Cortex of kidney (tissue), 1 donor: Measurements from ENCODE around the gene CA5B.
"Not testable (repeated sequence)": the region's sequence is repeated elsewhere in the genome, so short reads cannot be mapped to it uniquely, and the experiment has no call there.

Experiments used
- DNase-seq: peaks from one replicate; lab custom pipeline; 2025; lab: John Stamatoyannopoulos, UW

CA5B gene

GRCh38 chrX:15814771-15815365, 76.8 kb downstream of the CA5B start:
- no peak for DNase-seq

GRCh38 chrX:15815779-15816437, 77.8 kb downstream of the CA5B start:
- DNase-seq = no peak

GRCh38 chrX:15816438-15816809, 78.4 kb downstream of the CA5B start:
- DNase-seq = no peak

- no peak for DNase-seq
Observed at GRCh38 chrX:15816886-15817285, 78.8 kb downstream of the CA5B start.

- DNase-seq = no peak
Observed at GRCh38 chrX:15820106-15821073, 82.3 kb downstream of the CA5B start.

- no peak for DNase-seq
Observed at GRCh38 chrX:15822922-15823321, 84.9 kb downstream of the CA5B start.

GRCh38 chrX:15825936-15826335, 87.9 kb downstream of the CA5B start:
- DNase-seq = no peak

GRCh38 chrX:15829217-15829616, 91.1 kb downstream of the CA5B start:
- no peak for DNase-seq

GRCh38 chrX:15831347-15831746, 93.3 kb downstream of the CA5B start:
- not testable (repeated sequence) for DNase-seq

- no peak for DNase-seq
Observed at GRCh38 chrX:15834053-15834452, 96.0 kb downstream of the CA5B start.

- no peak for DNase-seq
Observed at GRCh38 chrX:15834827-15835595, 96.9 kb downstream of the CA5B start.
